H1 (cell line): ENCODE measurements around the gene FBN1. TPM values are rescaled to one million over a fixed set of nuclear protein-coding genes. Genes with fewer than 3 reads are reported as not detected.

Experiments
- CTCF ChIA-PET: fragments of 300-600 bp; sonication (Branson Sonifier 250); formaldehyde crosslinking; loops from one replicate; lab custom pipeline; 2021; ENCODE audit not compliant: partially characterized antibody; lab: Charles Lee
- POLR2A ChIA-PET: fragments of 300-600 bp; sonication (Branson Sonifier 250); formaldehyde crosslinking; loops from one replicate; lab custom pipeline; 2021; ENCODE audit warnings: inconsistent platforms; ENCODE audit not compliant: partially characterized antibody; lab: Charles Lee
- DNase-seq, 2 experiments: peaks; one replicate each; pipeline versions ENCODE4 v3.0.0 to v3.0.0-alpha.2; 2010 to 2022; ENCODE audit warnings: low spot score in 2 of 2, low read depth in 1 of 2, mixed read lengths in 1 of 2
- FAIRE-seq: peaks from 2 replicates; lab custom pipeline; 2011; peaks lifted over from hg19 to GRCh38; lab: Jason Lieb, UNC
- H2AFZ ChIP-seq: 2 replicates; pipeline ENCODE4 v1.8.1; 2012; ENCODE audit warnings: low read length, inconsistent platforms
- H2AK5ac ChIP-seq: 2 replicates; pipeline ENCODE4 v1.6.1; 2013; ENCODE audit warnings: low read depth, low read length
- H2BK120ac ChIP-seq: replicated peaks from 2 replicates; pipeline ENCODE3; 2013; ENCODE audit warnings: low read depth, low read length, inconsistent platforms
- H2BK12ac ChIP-seq: 2 replicates; pipeline ENCODE4 v1.6.1; 2013; ENCODE audit warnings: low read depth, low read length
- H2BK15ac ChIP-seq: 2 replicates; pipeline ENCODE4 v1.6.1; 2013; ENCODE audit warnings: low read length
- H2BK20ac ChIP-seq: 2 replicates; pipeline ENCODE4 v1.6.1; 2013; ENCODE audit warnings: low read length
- H2BK5ac ChIP-seq: 2 replicates; pipeline ENCODE4 v1.6.1; 2013; ENCODE audit warnings: low read depth, low read length
- H3K14ac ChIP-seq: 2 replicates; pipeline ENCODE4 v1.6.1; 2013; ENCODE audit warnings: inconsistent platforms; ENCODE audit not compliant: insufficient read length
- H3K18ac ChIP-seq: 2 replicates; pipeline ENCODE4 v1.6.1; 2013; ENCODE audit warnings: low read length; ENCODE audit errors: extremely low read depth
- H3K23ac ChIP-seq: 2 replicates; pipeline ENCODE4 v1.6.1; 2013; ENCODE audit warnings: inconsistent platforms; ENCODE audit not compliant: insufficient read length
- H3K23me2 ChIP-seq: 2 replicates; pipeline ENCODE4 v1.6.1; 2013; ENCODE audit warnings: low read depth, low read length
- H3K27ac ChIP-seq: 2 replicates; pipeline ENCODE4 v1.6.1; 2011; ENCODE audit warnings: low read depth, low read length, inconsistent platforms
- H3K27me3 ChIP-seq, 4 experiments: replicated peaks in 1 of 4; 1 replicate in 1 of 4; 2 replicates in 3 of 4; pipeline versions ENCODE4 v1.6.1 to v1.8.1; 2011 to 2013; ENCODE audit warnings: low read length in 3 of 4, mild to moderate bottlenecking in 3 of 4, inconsistent platforms in 2 of 4, mixed read lengths in 2 of 4, moderate library complexity in 1 of 4; ENCODE audit not compliant: control insufficient read depth in 3 of 4, insufficient read depth in 3 of 4; ENCODE audit errors: extremely low read depth in 1 of 4
- H3K36me3 ChIP-seq, 4 experiments: 2 replicates each; pipeline versions ENCODE4 v1.6.1 to v1.8.1; 2011 to 2013; ENCODE audit warnings: mild to moderate bottlenecking in 4 of 4, low read length in 3 of 4, moderate library complexity in 2 of 4, control low read depth in 1 of 4, inconsistent platforms in 1 of 4; ENCODE audit not compliant: insufficient read depth in 4 of 4, control insufficient read depth in 2 of 4
- H3K4ac ChIP-seq: replicated peaks from 2 replicates; pipeline ENCODE3; 2013; ENCODE audit warnings: low read length, low read depth, mixed read lengths, inconsistent platforms; ENCODE audit not compliant: insufficient read length
- H3K4me1 ChIP-seq, 4 experiments: replicated peaks in 1 of 4; 1 replicate in 1 of 4; 2 replicates in 3 of 4; pipeline versions ENCODE4 v1.6.1 to v1.8.1; 2011 to 2013; ENCODE audit warnings: low read length in 3 of 4, inconsistent platforms in 2 of 4, mixed read lengths in 1 of 4; ENCODE audit not compliant: insufficient read depth in 4 of 4, control insufficient read depth in 3 of 4
- H3K4me2 ChIP-seq, 2 experiments: 2 replicates each; pipeline versions ENCODE4 v1.6.1 to v1.8.1; 2011 to 2013; ENCODE audit warnings: low read depth in 2 of 2, low read length in 2 of 2, control low read depth in 1 of 2, inconsistent platforms in 1 of 2, mild to moderate bottlenecking in 1 of 2; ENCODE audit not compliant: insufficient read depth in 1 of 2
- H3K4me3 ChIP-seq, 4 experiments: fragments of 200-600, 300-600 bp in 1 of 4; sonication (generic), shearing (Covaris generic), sonication (Bioruptor Twin) in 1 of 4; 2 replicates each; pipeline versions ENCODE4 v1.5.1 to v1.8.1; 2011 to 2016; ENCODE audit warnings: low read length in 4 of 4, low read depth in 3 of 4, control low read depth in 2 of 4, inconsistent platforms in 2 of 4, mild to moderate bottlenecking in 2 of 4, mixed read lengths in 1 of 4, moderate library complexity in 1 of 4; ENCODE audit not compliant: insufficient read depth in 2 of 4; ENCODE audit errors: extremely low read depth in 1 of 4
- H3K56ac ChIP-seq: replicated peaks from 2 replicates; pipeline ENCODE3; 2013; ENCODE audit warnings: low read depth, mild to moderate bottlenecking, mixed read lengths, low read length, inconsistent platforms; ENCODE audit not compliant: insufficient read length
- H3K79me1 ChIP-seq: 2 replicates; pipeline ENCODE4 v1.6.1; 2013; ENCODE audit warnings: low read depth, low read length, control low read depth
- H3K79me2 ChIP-seq, 2 experiments: 2 replicates each; pipeline versions ENCODE4 v1.6.1 to v1.8.1; 2012 to 2013; ENCODE audit warnings: low read length in 2 of 2, mild to moderate bottlenecking in 2 of 2, inconsistent platforms in 1 of 2; ENCODE audit not compliant: insufficient read depth in 2 of 2, control insufficient read depth in 1 of 2
- H3K9ac ChIP-seq, 4 experiments: replicated peaks in 1 of 4; 1 replicate in 1 of 4; 2 replicates in 3 of 4; pipeline versions ENCODE4 v1.6.1 to v1.8.1; 2011 to 2013; ENCODE audit warnings: low read depth in 3 of 4, low read length in 3 of 4, control low read depth in 2 of 4, mild to moderate bottlenecking in 2 of 4, moderate library complexity in 2 of 4, inconsistent platforms in 1 of 4; ENCODE audit errors: extremely low read depth in 1 of 4
- H3K9me3 ChIP-seq, 2 experiments: 2 replicates each; pipeline versions ENCODE4 v1.6.1 to v1.8.1; 2012 to 2013; ENCODE audit warnings: mild to moderate bottlenecking in 2 of 2, moderate library complexity in 2 of 2, control low read depth in 1 of 2, inconsistent platforms in 1 of 2, low read depth in 1 of 2, low read length in 1 of 2, mixed read lengths in 1 of 2; ENCODE audit not compliant: insufficient read depth in 2 of 2
- H4K20me1 ChIP-seq, 2 experiments: replicated peaks in 1 of 2; 2 replicates each; pipeline versions ENCODE3 to v1.8.1; 2011 to 2013; ENCODE audit warnings: inconsistent platforms in 2 of 2, low read length in 2 of 2, mild to moderate bottlenecking in 1 of 2; ENCODE audit not compliant: insufficient read depth in 2 of 2, control insufficient read depth in 1 of 2
- H4K5ac ChIP-seq: 2 replicates; pipeline ENCODE4 v1.6.1; 2013; ENCODE audit warnings: low read length, low read depth, mixed read lengths, inconsistent platforms; ENCODE audit not compliant: insufficient read length
- H4K8ac ChIP-seq: 2 replicates; pipeline ENCODE4 v1.8.0; 2013; ENCODE audit warnings: mild to moderate bottlenecking, moderate library complexity, low read length, inconsistent platforms; ENCODE audit not compliant: insufficient read depth; ENCODE audit errors: extremely low read depth
- H4K91ac ChIP-seq: replicated peaks from 2 replicates; pipeline ENCODE3; 2013; ENCODE audit warnings: low read length, mixed read lengths, inconsistent platforms; ENCODE audit not compliant: insufficient read length
- BACH1 ChIP-seq: IDR thresholded peaks from 2 replicates; pipeline ENCODE4 v1.6.1; 2012; ENCODE audit warnings: low read length, improper control_type of control experiment
- CHD2 ChIP-seq: IDR thresholded peaks from 2 replicates; pipeline ENCODE4 v1.6.1; 2012; ENCODE audit warnings: low read length, improper control_type of control experiment
- CTCF ChIP-seq, 3 experiments: IDR thresholded peaks; 1 replicate in 2 of 3; 2 replicates in 1 of 3; pipeline versions ENCODE4 v1.5.1 to v1.6.1; 2011; ENCODE audit warnings: low read length in 3 of 3, mild to moderate bottlenecking in 3 of 3, inconsistent platforms in 2 of 3, low read depth in 1 of 3, moderate library complexity in 1 of 3; ENCODE audit not compliant: insufficient read depth in 1 of 3; ENCODE audit errors: control extremely low read depth in 1 of 3
- EP300 ChIP-seq, 2 experiments: IDR thresholded peaks; 1 replicate in 1 of 2; 2 replicates in 1 of 2; pipeline ENCODE4 v1.6.1; 2011 to 2012; ENCODE audit warnings: low read depth in 2 of 2, low read length in 2 of 2, mild to moderate bottlenecking in 2 of 2, borderline replicate concordance in 1 of 2, inconsistent platforms in 1 of 2, moderate library complexity in 1 of 2
- GABPA ChIP-seq: IDR thresholded peaks from 2 replicates; pipeline ENCODE4 v1.6.1; 2011; ENCODE audit warnings: mild to moderate bottlenecking, low read length, moderate library complexity, borderline replicate concordance; ENCODE audit not compliant: insufficient read depth
- RBBP5 ChIP-seq: IDR thresholded peaks from 2 replicates; pipeline ENCODE4 v1.7.1; 2012; ENCODE audit warnings: low read depth, mild to moderate bottlenecking, inconsistent platforms, low read length, moderate library complexity, borderline replicate concordance
- SP2 ChIP-seq: IDR thresholded peaks from 2 replicates; pipeline ENCODE4 v1.6.1; 2012; ENCODE audit warnings: mild to moderate bottlenecking, low read length, inconsistent platforms
- SUZ12 ChIP-seq: fragments of 200-600 bp; sonication (generic); IDR thresholded peaks from 2 replicates; pipeline ENCODE4 v1.6.1; 2012; ENCODE audit warnings: mild to moderate bottlenecking, inconsistent platforms, low read length, moderate library complexity, mixed read lengths
- whole genome bisulfite sequencing, 2 experiments: shearing (Covaris generic) in 1 of 2; methylation state at CpG; one replicate each; pipeline versions ENCODE4 v1.1.6 to v1.1.7; 2013 to 2015; ENCODE audit warnings: low lambda C conversion rate in 2 of 2, mixed read lengths in 2 of 2, inconsistent platforms in 1 of 2, low coverage in 1 of 2, missing lambda C conversion rate in 1 of 2; ENCODE audit not compliant: insufficient replicate concordance in 2 of 2, insufficient coverage in 1 of 2, insufficient read length in 1 of 2; ENCODE audit errors: extremely low coverage in 1 of 2, missing lambda C conversion rate in 1 of 2; 5-methylcytosine and 5-hydroxymethylcytosine counted together
- polyA plus RNA-seq, 7 experiments: library from polyadenylated mRNA; depleted of rRNA in 3 of 7; stranded (reverse) in 5 of 7; unstranded in 2 of 7; fragments of >200 nt in 5 of 7; fragments of 200-250 nt in 2 of 7; gene quantifications; 1 replicate in 5 of 7; 2 replicates in 1 of 7; 4 replicates in 1 of 7; pipeline versions ENCODE4 v1.2.1 to v1.2.3, GENCODE V29; 2011 to 2013; ENCODE audit warnings: missing spikeins in 2 of 7, mixed read lengths in 2 of 7
- total RNA-seq: library from RNA; stranded (reverse); fragmentation: NEBNext Ultra II Directional; extraction: Animal tissue kit (Norgen Biotek cat#: 25700); gene quantifications from 2 replicates; pipeline ENCODE4 v1.2.1, GENCODE V29; 2021

The FBN1 gene
- total and polyA plus RNA-seq, 2 of the 8 experiments (the other 6 are each of a cell fraction or from before 2014, with no cell fraction given), result 3.0 to 4.0 TPM

GRCh38 chr15:48547286-48547685 lies 98.2 kb downstream of the FBN1 start:
- no peak overlapping the region for H2BK12ac ChIP-seq
- H3K79me2 ChIP-seq, result no peaks in the 10 kb centered on the region
- H4K5ac ChIP-seq, result no peak overlapping the region
- H4K91ac ChIP-seq, result no peak overlapping the region
- H3K4me3 ChIP-seq, result no peak overlapping the region
- no peaks in the 10 kb centered on the region; a peak in 1 of 8 replicates for H3K36me3 ChIP-seq
- H2BK15ac ChIP-seq, result no peak overlapping the region
- H3K4me1 ChIP-seq, result no peaks in the 10 kb centered on the region
- 91% methylated on average over 4 of the region's 4 CpGs; no CpG with 5 or more reads in 1 of the 2 experiments for WGBS, 2 experiments
- H3K79me1 ChIP-seq, result no peaks in the 10 kb centered on the region
- no peak overlapping the region for H3K56ac ChIP-seq
- H3K9me3 ChIP-seq, result no peaks in the 10 kb centered on the region
- no peak overlapping the region for H2BK20ac ChIP-seq
- FAIRE-seq (no peak), DNase-seq (no peak)
- H3K9ac ChIP-seq, result no peak overlapping the region
- no peak overlapping the region for H3K18ac ChIP-seq
- H2AFZ ChIP-seq, result no peak overlapping the region
- H3K14ac ChIP-seq, result no peak overlapping the region
- H3K23ac ChIP-seq, result no peak overlapping the region
- no peak overlapping the region for H4K8ac ChIP-seq
- no peak overlapping the region for H3K27ac ChIP-seq
- CTCF ChIA-PET, result interaction anchor here (0.9 kb wide), 1 partner anchor 12 kb away, joined by 3 read pairs; no protein-coding TSS in a partner anchor
- no peaks in the 10 kb centered on the region for H4K20me1 ChIP-seq
- H3K4ac ChIP-seq, result no peak overlapping the region
- no peak overlapping the region for H3K4me2 ChIP-seq
- no peak overlapping the region for H2BK5ac ChIP-seq
- H2BK120ac ChIP-seq, result no peak overlapping the region
- TF ChIP-seq CTCF (IDR thresholded peaks at IDR 0.05; ENCODE audit: control extremely low read depth in 1 of 3, insufficient read depth in 1 of 3, low read depth in 1 of 3, low read length in 3 of 3), result no peak
- TF ChIP-seq SUZ12, result no peak
- no peak for TF ChIP-seq EP300 (IDR thresholded peaks at IDR 0.05; ENCODE audit: borderline replicate concordance in 1 of 2, low read depth in 2 of 2, low read length in 2 of 2)
- TF ChIP-seq SP2, result no peak
- no peak for TF ChIP-seq RBBP5
- no peak for TF ChIP-seq CHD2
- no peak for TF ChIP-seq BACH1
- TF ChIP-seq GABPA, result no peak
- H3K27me3 ChIP-seq, result no peaks in the 10 kb centered on the region
- H2AK5ac ChIP-seq, result no peak overlapping the region
- POLR2A ChIA-PET, result no interaction called here
- H3K23me2 ChIP-seq, result no peaks in the 10 kb centered on the region
